ENCODE results near the gene EID1.

DNA sequence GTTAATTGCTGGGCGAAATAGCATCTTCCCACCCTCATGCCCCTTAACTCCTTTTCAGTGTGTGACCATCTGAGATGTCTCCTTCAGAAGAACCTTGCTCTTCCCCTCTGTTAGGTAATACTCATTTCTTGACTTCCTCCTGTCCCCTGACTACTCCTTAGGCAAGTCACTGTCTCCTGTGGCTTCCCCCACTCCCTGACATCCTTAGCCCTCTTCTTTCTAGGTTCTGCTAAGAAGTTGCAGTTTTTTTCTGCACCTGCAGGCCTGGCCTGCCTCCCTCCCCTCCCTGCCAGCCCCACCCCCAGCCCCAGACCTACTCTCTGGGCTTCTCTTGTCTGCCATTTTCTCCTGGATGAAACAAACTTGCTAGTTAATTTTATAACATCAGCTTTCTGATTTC is 15.2 kb upstream of the EID1 start:
- TF ChIP-seq, protein P1, sequence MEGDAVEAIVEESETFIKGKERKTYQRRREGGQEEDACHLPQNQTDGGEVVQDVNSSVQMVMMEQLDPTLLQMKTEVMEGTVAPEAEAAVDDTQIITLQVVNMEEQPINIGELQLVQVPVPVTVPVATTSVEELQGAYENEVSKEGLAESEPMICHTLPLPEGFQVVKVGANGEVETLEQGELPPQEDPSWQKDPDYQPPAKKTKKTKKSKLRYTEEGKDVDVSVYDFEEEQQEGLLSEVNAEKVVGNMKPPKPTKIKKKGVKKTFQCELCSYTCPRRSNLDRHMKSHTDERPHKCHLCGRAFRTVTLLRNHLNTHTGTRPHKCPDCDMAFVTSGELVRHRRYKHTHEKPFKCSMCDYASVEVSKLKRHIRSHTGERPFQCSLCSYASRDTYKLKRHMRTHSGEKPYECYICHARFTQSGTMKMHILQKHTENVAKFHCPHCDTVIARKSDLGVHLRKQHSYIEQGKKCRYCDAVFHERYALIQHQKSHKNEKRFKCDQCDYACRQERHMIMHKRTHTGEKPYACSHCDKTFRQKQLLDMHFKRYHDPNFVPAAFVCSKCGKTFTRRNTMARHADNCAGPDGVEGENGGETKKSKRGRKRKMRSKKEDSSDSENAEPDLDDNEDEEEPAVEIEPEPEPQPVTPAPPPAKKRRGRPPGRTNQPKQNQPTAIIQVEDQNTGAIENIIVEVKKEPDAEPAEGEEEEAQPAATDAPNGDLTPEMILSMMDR (IDR thresholded peaks at IDR 0.05) = no peak
- TF ChIP-seq POLR2AphosphoS5 (IDR thresholded peaks at IDR 0.05) = no peak
- TF ChIP-seq POLR2A (IDR thresholded peaks at IDR 0.05; ENCODE audit: low read depth) = no peak
- TF ChIP-seq EP300 (IDR thresholded peaks at IDR 0.05) = no peak

Data from esophagus muscularis mucosa (tissue), 4 donors.